Tibial nerve (tissue), 4 donors: ENCODE results near the gene TNKS2. TPM values are rescaled to one million over a fixed set of nuclear protein-coding genes. Genes with fewer than 3 reads are reported as not detected.

ENCODE experiments used
- DNase-seq, 2 donors: peaks; one replicate each; pipeline ENCODE4 v3.0.0-alpha.2; 2019; ENCODE audit warnings: low spot score in 2 of 2
- H3K27ac ChIP-seq, 4 donors: fragments of 200-600 bp; sonication (generic) in 3 of 4; one replicate each; pipeline ENCODE4 v1.5.1; 2017 to 2019; ENCODE audit warnings: mild to moderate bottlenecking in 1 of 4
- H3K27me3 ChIP-seq, 2 donors: fragments of 200-600 bp; sonication (generic) in 1 of 2; one replicate each; pipeline versions ENCODE4 v1.5.1 to v1.6.0; 2017 to 2019
- H3K36me3 ChIP-seq, 3 donors: fragments of 200-600 bp; sonication (generic); one replicate each; pipeline ENCODE4 v1.5.1; 2018 to 2019
- H3K4me1 ChIP-seq, 4 donors: fragments of 200-600 bp; sonication (generic) in 3 of 4; one replicate each; pipeline ENCODE4 v1.5.1; 2017 to 2019
- H3K4me3 ChIP-seq, 4 donors: fragments of 200-600 bp; sonication (generic) in 3 of 4; one replicate each; pipeline ENCODE4 v1.5.1; 2017 to 2019; ENCODE audit warnings: mild to moderate bottlenecking in 1 of 4, moderate library complexity in 1 of 4
- H3K9me3 ChIP-seq, 4 donors: fragments of 200-600 bp; sonication (generic) in 3 of 4; one replicate each; pipeline ENCODE4 v1.5.1; 2017 to 2019
- EP300 ChIP-seq, 2 donors: sonication (generic); formaldehyde crosslinking; IDR thresholded peaks; one replicate each; pipeline ENCODE4 v1.6.1; 2017; ENCODE audit warnings: antibody characterized with exemption in 2 of 2, mild to moderate bottlenecking in 1 of 2
- POLR2A ChIP-seq, 2 donors: fragments of 450-650 bp; IDR thresholded peaks; one replicate each; pipeline ENCODE4 v1.6.1; 2017; ENCODE audit warnings: antibody characterized with exemption in 2 of 2, mild to moderate bottlenecking in 2 of 2, moderate library complexity in 2 of 2
- WGBS, 2 donors: methylation state at CpG; one replicate each; pipeline ENCODE4 v1.1.5; 2018; 5-methylcytosine and 5-hydroxymethylcytosine counted together
- total RNA-seq, 4 donors: library from RNA; depleted of rRNA; stranded (reverse); fragments of >200 nt; gene quantifications; one replicate each; pipeline ENCODE4 v1.1.0, GENCODE V29; 2016
- TF ChIP-seq, protein P1 (sequence below), 5 experiments: fragments of 200-600 bp in 3 of 5; fragments of 450-650 bp in 2 of 5; sonication (generic) in 3 of 5; IDR thresholded peaks; one replicate each; pipeline ENCODE4 v1.5.1; 2016 to 2019; ENCODE audit warnings: antibody characterized with exemption in 5 of 5, mild to moderate bottlenecking in 3 of 5, moderate library complexity in 2 of 5

The TNKS2 gene
- total RNA-seq, 4 donors from 2014 or later = 47.7 to 60.7 (median 54.0) TPM

DNA sequence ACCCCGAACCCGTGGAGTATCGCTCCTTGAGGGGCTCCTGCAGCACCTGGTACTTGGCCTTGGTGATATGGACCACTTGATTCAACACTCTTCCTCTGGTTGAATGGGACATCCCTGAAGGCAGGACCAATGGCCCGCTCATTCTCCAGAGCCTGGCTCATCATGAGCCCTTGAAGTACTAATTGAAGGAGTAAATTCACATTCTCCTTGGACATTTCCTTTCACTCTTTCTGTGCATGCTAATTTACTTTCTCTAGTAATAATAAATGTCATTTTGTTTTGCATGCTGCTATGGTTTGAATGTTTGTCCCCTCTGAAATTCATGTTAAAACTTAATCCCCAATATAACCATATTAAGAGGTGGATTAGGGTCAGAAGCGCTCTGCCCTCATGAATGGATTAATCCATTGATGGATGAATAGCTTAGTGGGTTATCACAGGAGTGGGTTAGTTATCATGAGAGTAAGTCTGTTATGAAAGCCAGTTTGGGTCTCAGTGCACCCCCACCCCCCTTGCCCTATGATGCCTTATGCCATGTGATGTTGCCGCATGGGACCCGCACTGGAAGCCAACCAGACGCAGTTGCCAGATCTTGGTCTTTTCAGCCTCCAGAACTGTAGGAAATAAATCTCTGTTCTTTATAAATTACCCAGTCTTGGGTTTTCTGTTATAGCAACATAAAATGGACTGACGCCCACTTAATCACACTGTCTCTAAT, 87.3 kb downstream of the TNKS2 start:
- Histone ChIP-seq H3K27me3 (no peaks in the 10 kb centered on the region), H3K4me1 (peaks cover 0 to 34% (median 9%) of the 10 kb centered on the region in 4 donors), H3K9me3 (no peaks in the 10 kb centered on the region), H3K27ac (peak overlapping the region in 3 of 4 donors; percentile 40 to 84 (median 84)), H3K36me3 (no peaks in the 10 kb centered on the region), H3K4me3 (no peak overlapping the region)
- DNase-seq = no peak
- 94 to 96% methylated on average over 9 of the region's 9 CpGs for WGBS, 2 donors
- TF ChIP-seq EP300 (IDR thresholded peaks at IDR 0.05) (no peak), POLR2A (IDR thresholded peaks at IDR 0.05) (no peak)
- TF ChIP-seq, protein P1, sequence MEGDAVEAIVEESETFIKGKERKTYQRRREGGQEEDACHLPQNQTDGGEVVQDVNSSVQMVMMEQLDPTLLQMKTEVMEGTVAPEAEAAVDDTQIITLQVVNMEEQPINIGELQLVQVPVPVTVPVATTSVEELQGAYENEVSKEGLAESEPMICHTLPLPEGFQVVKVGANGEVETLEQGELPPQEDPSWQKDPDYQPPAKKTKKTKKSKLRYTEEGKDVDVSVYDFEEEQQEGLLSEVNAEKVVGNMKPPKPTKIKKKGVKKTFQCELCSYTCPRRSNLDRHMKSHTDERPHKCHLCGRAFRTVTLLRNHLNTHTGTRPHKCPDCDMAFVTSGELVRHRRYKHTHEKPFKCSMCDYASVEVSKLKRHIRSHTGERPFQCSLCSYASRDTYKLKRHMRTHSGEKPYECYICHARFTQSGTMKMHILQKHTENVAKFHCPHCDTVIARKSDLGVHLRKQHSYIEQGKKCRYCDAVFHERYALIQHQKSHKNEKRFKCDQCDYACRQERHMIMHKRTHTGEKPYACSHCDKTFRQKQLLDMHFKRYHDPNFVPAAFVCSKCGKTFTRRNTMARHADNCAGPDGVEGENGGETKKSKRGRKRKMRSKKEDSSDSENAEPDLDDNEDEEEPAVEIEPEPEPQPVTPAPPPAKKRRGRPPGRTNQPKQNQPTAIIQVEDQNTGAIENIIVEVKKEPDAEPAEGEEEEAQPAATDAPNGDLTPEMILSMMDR (IDR thresholded peaks at IDR 0.05) = no peak

DNA sequence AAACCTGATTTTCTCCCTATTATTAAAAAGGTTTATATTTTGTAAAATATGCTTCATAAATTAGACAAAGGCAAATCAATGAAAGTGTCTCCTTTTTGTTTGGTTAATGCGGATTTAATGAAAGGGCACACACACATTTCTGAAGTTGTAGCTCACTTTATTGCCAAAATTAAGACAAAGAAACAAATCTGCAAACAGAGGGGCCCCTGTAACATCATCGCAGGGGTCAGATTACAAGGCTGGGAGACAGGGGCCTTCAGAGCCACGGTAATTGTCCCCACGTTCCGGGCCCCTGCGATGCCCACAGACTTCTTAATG, 88.7 kb downstream of the TNKS2 start:
- Histone ChIP-seq H3K4me3 (peak overlapping the region; percentile 51 to 73 (median 56)), H3K9me3 (no peaks in the 10 kb centered on the region), H3K36me3 (no peaks in the 10 kb centered on the region), H3K4me1 (peaks cover 0 to 34% (median 9%) of the 10 kb centered on the region in 4 donors), H3K27me3 (no peaks in the 10 kb centered on the region), H3K27ac (peak overlapping the region; percentile 37 to 82 (median 60))
- TF ChIP-seq, protein P1 (IDR thresholded peaks at IDR 0.05) = no peak
- no peak for TF ChIP-seq EP300 (IDR thresholded peaks at IDR 0.05)
- no peak for TF ChIP-seq POLR2A (IDR thresholded peaks at IDR 0.05)
- no peak for DNase-seq
- 10 to 17% methylated on average over 6 of the region's 6 CpGs for WGBS, 2 donors

DNA sequence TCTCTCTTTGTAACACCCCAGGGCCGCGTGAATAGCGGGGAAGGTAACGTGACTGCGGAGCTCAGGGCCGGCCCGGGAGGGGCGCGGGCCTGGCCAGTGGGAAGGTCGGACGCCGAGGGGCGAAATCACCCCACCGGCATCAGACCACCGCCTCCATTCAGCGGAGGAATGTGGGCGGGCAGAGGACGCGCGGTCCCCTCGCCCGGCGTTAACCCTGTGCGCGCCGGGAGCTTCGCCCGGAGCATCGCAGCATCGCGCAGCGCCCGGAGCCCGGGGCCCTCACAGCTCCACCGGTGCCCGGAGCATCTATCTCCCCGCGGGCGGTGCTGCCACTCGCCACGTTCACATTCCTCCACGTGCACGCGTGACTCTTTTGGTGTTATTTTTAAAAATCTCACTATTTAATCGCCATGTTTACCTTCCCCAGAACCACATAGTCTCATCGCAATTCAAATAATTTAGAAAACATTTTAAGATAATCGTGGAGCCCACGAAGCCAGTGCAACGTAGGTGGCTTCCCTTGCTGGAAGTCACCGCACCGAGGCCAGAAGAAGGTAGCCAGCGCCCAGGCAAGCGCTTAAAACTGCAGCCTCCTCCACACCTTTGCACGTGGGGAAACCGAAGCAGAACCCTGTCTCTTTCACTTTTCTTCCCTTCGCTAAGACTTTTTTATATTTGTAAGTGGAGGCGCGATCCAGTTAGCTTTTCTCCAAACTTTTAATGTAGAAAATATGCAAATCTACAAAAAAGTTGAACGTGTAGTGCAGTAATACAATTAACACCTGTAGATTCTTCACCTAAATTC, 89.2 kb downstream of the TNKS2 start:
- peak in 1 of 2 donors; percentile 41 for DNase-seq
- H3K4me1 ChIP-seq = peaks cover 0 to 34% (median 9%) of the 10 kb centered on the region in 4 donors
- peak overlapping the region; percentile 51 to 73 (median 56) for H3K4me3 ChIP-seq
- H3K9me3 ChIP-seq = no peaks in the 10 kb centered on the region
- 0 to 1% methylated on average over 55 to 56 of the region's 59 CpGs for WGBS, 2 donors
- H3K27me3 ChIP-seq = no peaks in the 10 kb centered on the region
- H3K27ac ChIP-seq = peak overlapping the region; percentile 37 to 82 (median 60)
- TF ChIP-seq, protein P1 (IDR thresholded peaks at IDR 0.05) = no peak
- peak in 1 of 2 donors; percentile 53 for TF ChIP-seq EP300 (IDR thresholded peaks at IDR 0.05)
- peak in 1 of 2 donors; percentile 15 for TF ChIP-seq POLR2A (IDR thresholded peaks at IDR 0.05)
- H3K36me3 ChIP-seq = no peaks in the 10 kb centered on the region

DNA sequence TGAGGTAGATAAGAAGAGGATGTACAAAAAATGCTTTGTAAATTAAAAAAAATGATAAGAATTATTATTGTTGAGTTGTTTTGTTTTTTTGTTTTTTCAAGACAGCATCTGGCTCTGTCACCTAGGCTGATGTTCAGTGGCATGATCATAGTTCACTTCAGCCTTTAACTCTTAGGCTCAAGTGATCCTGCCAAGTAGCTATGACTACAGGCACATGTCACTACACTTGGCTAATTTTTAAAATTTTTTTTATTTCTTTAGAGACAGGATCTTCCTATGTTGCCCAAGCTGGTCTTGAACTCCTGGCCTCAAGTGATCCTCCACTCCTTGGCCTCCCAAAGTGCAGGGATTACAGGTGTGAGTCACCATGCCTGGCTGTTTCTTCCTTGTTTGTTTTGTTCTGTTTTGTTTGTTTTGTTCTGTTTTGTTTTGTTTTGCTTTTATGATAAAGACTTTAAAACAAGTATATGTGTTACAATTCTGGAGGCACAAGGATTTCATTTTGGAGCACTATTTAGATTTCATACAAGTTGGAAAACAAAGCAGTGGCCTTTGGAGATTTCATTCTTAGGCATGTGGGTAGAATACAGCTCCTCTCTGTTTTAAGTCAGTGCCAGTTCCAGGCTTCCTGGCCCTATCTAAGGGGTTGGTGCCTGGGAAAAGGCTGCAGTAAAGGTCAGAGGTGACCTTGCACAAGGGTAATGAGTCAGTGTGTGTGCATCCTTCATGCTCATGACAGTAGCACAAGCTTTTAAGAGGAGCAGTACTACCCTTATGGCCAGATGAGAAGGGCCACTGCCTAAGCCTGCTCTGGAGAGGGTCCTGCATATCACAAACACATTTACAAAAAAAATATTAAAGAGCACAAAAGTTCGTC, 93.1 kb downstream of the TNKS2 start:
- WGBS, 2 donors = 72 to 94% methylated on average over 1 of the region's 1 CpG

More for the DNA sequence above, 93.1 kb downstream of the TNKS2 start:
- Histone ChIP-seq H3K4me3 (no peak overlapping the region), H3K9me3 (no peaks in the 10 kb centered on the region), H3K27me3 (no peaks in the 10 kb centered on the region), H3K4me1 (peaks cover 0 to 16% (median 4%) of the 10 kb centered on the region in 4 donors), H3K27ac (peak overlapping the region in 3 of 4 donors; percentile 25 to 42 (median 34)), H3K36me3 (no peaks in the 10 kb centered on the region)
- TF ChIP-seq POLR2A (IDR thresholded peaks at IDR 0.05) (no peak), EP300 (IDR thresholded peaks at IDR 0.05) (no peak)
- TF ChIP-seq, protein P1 (IDR thresholded peaks at IDR 0.05) = no peak
- no peak for DNase-seq
